Putamen (tissue), 1 donor: Measurements from ENCODE around the gene RAPGEF6.
"Not testable (repeated sequence)": the region's sequence is repeated elsewhere in the genome, so short reads cannot be mapped to it uniquely, and the experiment has no call there.

ENCODE experiments used
- DNase-seq: peaks from one replicate; pipeline ENCODE4 v3.0.0-alpha.2; 2016; ENCODE audit warnings: low spot score

Gene RAPGEF6

GRCh38 chr5:131608597-131608996 lies 26.4 kb downstream of the RAPGEF6 start:
- no peak for DNase-seq

GRCh38 chr5:131607903-131608540 lies 27.0 kb downstream of the RAPGEF6 start:
- no peak for DNase-seq

GRCh38 chr5:131607418-131607817 lies 27.6 kb downstream of the RAPGEF6 start:
- no peak for DNase-seq

GRCh38 chr5:131605086-131605485 lies 29.9 kb downstream of the RAPGEF6 start:
- DNase-seq, result no peak

GRCh38 chr5:131595088-131596033 lies 39.7 kb downstream of the RAPGEF6 start:
- no peak for DNase-seq

- DNase-seq, result no peak
These were observed 41.1 kb downstream of the RAPGEF6 start for GRCh38 chr5:131593921-131594320.

GRCh38 chr5:131593436-131593835 lies 41.6 kb downstream of the RAPGEF6 start:
- DNase-seq, result not testable (repeated sequence)

- DNase-seq, result peak; percentile 51
These were observed 45.3 kb downstream of the RAPGEF6 start for GRCh38 chr5:131589510-131590348.

- DNase-seq, result no peak
These were observed 47.5 kb downstream of the RAPGEF6 start for GRCh38 chr5:131587541-131587940.

- no peak for DNase-seq
These were observed 53.3 kb downstream of the RAPGEF6 start for GRCh38 chr5:131581702-131582101.

- DNase-seq, result no peak
These were observed 54.9 kb downstream of the RAPGEF6 start for GRCh38 chr5:131579917-131580671.

GRCh38 chr5:131575660-131576227 lies 59.3 kb downstream of the RAPGEF6 start:
- DNase-seq, result no peak

- DNase-seq, result no peak
These were observed 63.3 kb downstream of the RAPGEF6 start for GRCh38 chr5:131571669-131572168.

GRCh38 chr5:131570757-131571156 lies 64.3 kb downstream of the RAPGEF6 start:
- DNase-seq, result no peak

GRCh38 chr5:131564229-131564652 lies 70.8 kb downstream of the RAPGEF6 start:
- no peak for DNase-seq

- DNase-seq, result peak; percentile 14
These were observed 71.4 kb downstream of the RAPGEF6 start for GRCh38 chr5:131563434-131564228.

GRCh38 chr5:131550606-131551005 lies 84.4 kb downstream of the RAPGEF6 start:
- DNase-seq, result no peak

- DNase-seq, result no peak
These were observed 86.9 kb downstream of the RAPGEF6 start for GRCh38 chr5:131548176-131548575.

GRCh38 chr5:131545845-131546244 lies 89.2 kb downstream of the RAPGEF6 start:
- DNase-seq, result no peak

GRCh38 chr5:131542723-131543122 lies 92.3 kb downstream of the RAPGEF6 start:
- DNase-seq, result no peak
